ENCODE measurements around the gene ELOF1. TPM values are rescaled to one million over a fixed set of nuclear protein-coding genes. Genes with fewer than 3 reads are reported as not detected.

ELOF1 gene
- polyA plus RNA-seq, 2 of the 4 experiments (the other 2 are of a cell fraction), result 47.9 to 97.3 TPM

- WGBS (ENCODE audit: missing lambda C conversion rate), result 80% methylated on average over 15 of the region's 15 CpGs
- no peak for DNase-seq (ENCODE audit: low read depth in 1 of 2, low spot score in 1 of 2)
- Histone ChIP-seq H3K27ac (no peak overlapping the region), H3K4me2 (no peak overlapping the region), H3K4me3 (no peak overlapping the region), H3K4me1 (no peaks in the 10 kb centered on the region), H3K9me3 (no peaks in the 10 kb centered on the region)
- no peak for FAIRE-seq
- POLR2A ChIA-PET, result no interaction called here
- ATAC-seq, result 0 out of 6 replicates have a peak, but pooled peaks of 1 of the 2 experiments have one; percentile 10
- CTCF ChIA-PET, result interaction anchor here (0.8 kb wide), 1 partner anchor 9 kb away, joined by 4 read pairs; no protein-coding TSS in a partner anchor
- TF ChIP-seq KDM5A (IDR thresholded peaks at IDR 0.05) (no peak), ATOH8 (CRISPR knock-in tag; IDR thresholded peaks at IDR 0.05; ENCODE audit: low read depth) (no peak), MAX (IDR thresholded peaks at IDR 0.05) (no peak), PHF8 (IDR thresholded peaks at IDR 0.05; ENCODE audit: borderline replicate concordance, low read depth) (no peak), CEBPB (IDR thresholded peaks at IDR 0.05) (no peak), MAFK (IDR thresholded peaks at IDR 0.05; ENCODE audit: partially characterized antibody) (no peak), BHLHE40 (IDR thresholded peaks at IDR 0.05; ENCODE audit: low read depth, low read length) (no peak), REST (IDR thresholded peaks at IDR 0.05) (no peak), JUNB (IDR thresholded peaks at IDR 0.05) (no peak), KDM1A (IDR thresholded peaks at IDR 0.05; ENCODE audit: low read depth) (no peak), RARB (CRISPR knock-in tag; IDR thresholded peaks at IDR 0.05) (no peak), HOXA7 (CRISPR knock-in tag; IDR thresholded peaks at IDR 0.05) (no peak), HES2 (IDR thresholded peaks at IDR 0.05) (no peak), HEYL (CRISPR knock-in tag; IDR thresholded peaks at IDR 0.05) (no peak), JUN (IDR thresholded peaks at IDR 0.05) (no peak), HOXB13 (CRISPR knock-in tag; IDR thresholded peaks at IDR 0.05; ENCODE audit: low read depth) (no peak), MAZ (IDR thresholded peaks at IDR 0.05; ENCODE audit: borderline replicate concordance, low read depth, low read length) (no peak), POLR2A (IDR thresholded peaks at IDR 0.05; ENCODE audit: low read length) (no peak)
Measured at GRCh38 chr19:11576227-11576626, 17.2 kb upstream of the ELOF1 start.

GRCh38 chr19:11574689-11575088 is 15.7 kb upstream of the ELOF1 start:
- no peak for FAIRE-seq
- no peaks in the 10 kb centered on the region for H3K9me3 ChIP-seq
- no peak overlapping the region for H3K4me3 ChIP-seq
- POLR2A ChIA-PET, result no interaction called here
- no peak overlapping the region for H3K4me2 ChIP-seq
- no peak overlapping the region for H3K27ac ChIP-seq
- no peaks in the 10 kb centered on the region for H3K4me1 ChIP-seq
- no peak for DNase-seq (ENCODE audit: low read depth in 1 of 2, low spot score in 1 of 2)
- CTCF ChIA-PET, result interaction anchor here (1.0 kb wide), 2 partner anchors 12 to 13 kb away, joined by 3 to 4 read pairs; no protein-coding TSS in a partner anchor
- no peak for TF ChIP-seq CBX8 (IDR thresholded peaks at IDR 0.05)
- TF ChIP-seq TP53 (CRISPR knock-in tag; IDR thresholded peaks at IDR 0.05), result no peak
- no peak for TF ChIP-seq RARB (CRISPR knock-in tag; IDR thresholded peaks at IDR 0.05)
- TF ChIP-seq USF2 (IDR thresholded peaks at IDR 0.05), result no peak
- TF ChIP-seq ZC3H11A (IDR thresholded peaks at IDR 0.05), result no peak
- no peak for TF ChIP-seq JUNB (IDR thresholded peaks at IDR 0.05)
- no peak for TF ChIP-seq PHF8 (IDR thresholded peaks at IDR 0.05; ENCODE audit: borderline replicate concordance, low read depth)
- TF ChIP-seq ZNF302 (CRISPR knock-in tag; IDR thresholded peaks at IDR 0.05), result no peak
- TF ChIP-seq POLR2AphosphoS2 (conservative IDR thresholded peaks at IDR 0.05; ENCODE audit: low read length), result no peak
- no peak for TF ChIP-seq FOSB (CRISPR knock-in tag; IDR thresholded peaks at IDR 0.05)
- TF ChIP-seq MYC (IDR thresholded peaks at IDR 0.05; ENCODE audit: borderline replicate concordance, low read length), result no peak
- no peak for TF ChIP-seq CBX2 (IDR thresholded peaks at IDR 0.05; ENCODE audit: borderline replicate concordance, low read depth)
- TF ChIP-seq CTCF (IDR thresholded peaks at IDR 0.05), result no peak
- TF ChIP-seq EHMT2 (IDR thresholded peaks at IDR 0.05; ENCODE audit: low read depth), result no peak
- TF ChIP-seq EHF (CRISPR knock-in tag; IDR thresholded peaks at IDR 0.05), result no peak
- TF ChIP-seq HOXB5 (CRISPR knock-in tag; IDR thresholded peaks at IDR 0.05), result no peak
- no peak for TF ChIP-seq SMC3 (IDR thresholded peaks at IDR 0.05)
- WGBS (ENCODE audit: missing lambda C conversion rate), result 78% methylated on average over 2 of the region's 9 CpGs
- no peak for ATAC-seq
